T-cell (primary cell): Measurements from ENCODE around the gene KRT33A. TPM values are rescaled to one million over a fixed set of nuclear protein-coding genes. Genes with fewer than 3 reads are reported as not detected.

Experiments
- ATAC-seq, 4 experiments: fragments of 200-7000 bp in 3 of 4; fragments of 150-1000 bp in 1 of 4; cut with Tn5 transposase; replicated peaks in 1 of 4; 1 replicate in 3 of 4; 2 replicates in 1 of 4; pipeline ENCODE4 v1.10.0; 2021; ENCODE audit warnings: moderate library complexity in 3 of 4, mild to moderate bottlenecking in 2 of 4, moderate number of reproducible peaks in 1 of 4
- CTCF ChIA-PET, 2 donors: fragments of 300-600 bp; sonication (Branson Sonifier 250); formaldehyde crosslinking; loops; one replicate each; lab custom pipeline; 2022; ENCODE audit warnings: antibody characterized with exemption in 2 of 2; lab: Charles Lee
- POLR2A ChIA-PET, 2 donors: fragments of 300-600 bp; sonication (Branson Sonifier 250); formaldehyde crosslinking; loops; one replicate each; lab custom pipeline; 2022; ENCODE audit warnings: antibody characterized with exemption in 2 of 2; lab: Charles Lee
- DNase-seq, 35 experiments: peaks; one replicate each; pipeline versions ENCODE4 v3.0.0 to v3.0.0-alpha.2; 2013 to 2023
- H3K27ac ChIP-seq: one replicate; pipeline ENCODE4 v1.5.1; 2013; ENCODE audit warnings: low read length
- H3K27me3 ChIP-seq, 2 experiments: replicated peaks in 1 of 2; 1 replicate in 1 of 2; 2 replicates in 1 of 2; pipeline versions ENCODE4 v1.6.1 to v1.7.0; 2013; ENCODE audit warnings: low read length in 1 of 2, mixed read lengths in 1 of 2; ENCODE audit not compliant: control insufficient read depth in 2 of 2, insufficient read depth in 2 of 2; ENCODE audit errors: extremely low read depth in 1 of 2
- H3K36me3 ChIP-seq, 2 donors: 1 replicate in 1 of 2; 2 replicates in 1 of 2; pipeline versions ENCODE4 v1.6.1 to v1.7.0; 2013; ENCODE audit warnings: low read length in 1 of 2; ENCODE audit not compliant: control insufficient read depth in 2 of 2, insufficient read depth in 1 of 2; ENCODE audit errors: extremely low read depth in 1 of 2
- H3K4me1 ChIP-seq, 2 experiments: 1 replicate in 1 of 2; 2 replicates in 1 of 2; pipeline versions ENCODE4 v1.6.1 to v1.7.0; 2013; ENCODE audit warnings: low read length in 2 of 2, mixed read lengths in 1 of 2; ENCODE audit not compliant: insufficient read depth in 2 of 2, control insufficient read depth in 1 of 2; ENCODE audit errors: extremely low read depth in 1 of 2
- H3K4me3 ChIP-seq, 2 donors: 1 replicate in 1 of 2; 2 replicates in 1 of 2; pipeline versions ENCODE4 v1.5.1 to v1.7.0; 2013; ENCODE audit warnings: mild to moderate bottlenecking in 2 of 2, low read length in 1 of 2, moderate library complexity in 1 of 2; ENCODE audit not compliant: control insufficient read depth in 1 of 2; ENCODE audit errors: extremely low read depth in 1 of 2
- H3K9me3 ChIP-seq: 2 replicates; pipeline ENCODE4 v1.7.0; 2013
- H3K27ac Mint-ChIP-seq, 2 donors: one replicate each; pipeline ENCODE4 v1.8.0; 2020 to 2021; ENCODE audit warnings: mild to moderate bottlenecking in 2 of 2, mixed read lengths in 2 of 2
- H3K27me3 Mint-ChIP-seq, 2 donors: one replicate each; pipeline ENCODE4 v1.8.0; 2021 to 2022; ENCODE audit warnings: mixed read lengths in 2 of 2
- H3K36me3 Mint-ChIP-seq: one replicate; pipeline ENCODE4 v1.8.0; 2021; ENCODE audit warnings: mixed read lengths
- H3K4me1 Mint-ChIP-seq, 3 donors: one replicate each; pipeline ENCODE4 v1.8.0; 2020 to 2022; ENCODE audit warnings: mixed read lengths in 3 of 3, mild to moderate bottlenecking in 1 of 3
- H3K4me3 Mint-ChIP-seq, 3 donors: one replicate each; pipeline ENCODE4 v1.8.0; 2020 to 2022; ENCODE audit warnings: mild to moderate bottlenecking in 3 of 3, mixed read lengths in 3 of 3, moderate library complexity in 3 of 3
- H3K9me3 Mint-ChIP-seq, 3 donors: one replicate each; pipeline ENCODE4 v1.8.0; 2020 to 2022; ENCODE audit warnings: mixed read lengths in 3 of 3
- WGBS: methylation state at CpG from one replicate; pipeline ENCODE4 v1.1.5; 2013; ENCODE audit warnings: missing lambda C conversion rate; ENCODE audit not compliant: insufficient coverage; 5-methylcytosine and 5-hydroxymethylcytosine counted together
- total RNA-seq, 35 experiments: library from RNA in 6 of 35; stranded (reverse) in 6 of 35; fragments of 120-200 nt in 1 of 35; gene quantifications; one replicate each; pipeline versions ENCODE4 v1.2.1 to v1.2.4 and lab custom pipeline; 2013 to 2026

The KRT33A gene
- total RNA-seq, 5 donors from 2014 or later (not counting 1 experiment from before 2014, with no cell fraction given), result not detected

GRCh38 chr17:41329279-41329948 is 21.2 kb downstream of the KRT33A start:
- H3K27me3 Mint-ChIP-seq, result no peaks in the 10 kb centered on the region
- Histone ChIP-seq H3K27me3 (peaks cover 0 to 2% of the 10 kb centered on the region in 2 experiments), H3K4me1 (peaks cover 0 to 65% of the 10 kb centered on the region in 2 experiments), H3K9me3 (no peaks in the 10 kb centered on the region), H3K36me3 (no peaks in the 10 kb centered on the region), H3K4me3 (no peak overlapping the region), H3K27ac (no peak overlapping the region)
- DNase-seq, result peak in 2 of 35 experiments; percentile 28 to 37
- H3K36me3 Mint-ChIP-seq, result no peaks in the 10 kb centered on the region
- WGBS, result 74% methylated on average over 10 of the region's 13 CpGs
- CTCF ChIA-PET, result interaction anchor here in 1 of 2 donors (1.1 kb wide), 1 partner anchor 10 kb away, joined by 4 read pairs; no protein-coding TSS in a partner anchor
- H3K27ac Mint-ChIP-seq, result no peak overlapping the region
- no peak overlapping the region for H3K4me3 Mint-ChIP-seq
- no peak for ATAC-seq
- H3K9me3 Mint-ChIP-seq, result no peaks in the 10 kb centered on the region
- peaks cover 34 to 56% (median 54%) of the 10 kb centered on the region in 3 donors for H3K4me1 Mint-ChIP-seq
- POLR2A ChIA-PET, result no interaction called here

- ChIA-PET POLR2A (interaction anchor here in 1 of 2 donors (0.6 kb wide), 1 partner anchor 11 kb away, joined by 3 read pairs; no protein-coding TSS in a partner anchor), CTCF (no interaction called here)
- H3K27me3 Mint-ChIP-seq, result no peaks in the 10 kb centered on the region
- 74% methylated on average over 7 of the region's 7 CpGs for whole genome bisulfite sequencing
- Histone ChIP-seq H3K4me1 (peaks cover 0 to 65% of the 10 kb centered on the region in 2 experiments), H3K27ac (no peak overlapping the region), H3K36me3 (no peaks in the 10 kb centered on the region), H3K4me3 (no peak overlapping the region), H3K27me3 (peaks cover 0 to 2% of the 10 kb centered on the region in 2 experiments), H3K9me3 (no peaks in the 10 kb centered on the region)
- H3K36me3 Mint-ChIP-seq, result no peaks in the 10 kb centered on the region
- ATAC-seq (no peak), DNase-seq (no peak)
- H3K9me3 Mint-ChIP-seq, result no peaks in the 10 kb centered on the region
- H3K27ac Mint-ChIP-seq, result peak overlapping the region in 1 of 2 donors; percentile 19
- peaks cover 29 to 56% (median 54%) of the 10 kb centered on the region in 3 donors for H3K4me1 Mint-ChIP-seq
- no peak overlapping the region for H3K4me3 Mint-ChIP-seq
These were observed 22.4 kb downstream of the KRT33A start for GRCh38 chr17:41328207-41328606.

- Histone ChIP-seq H3K27ac (no peak overlapping the region), H3K4me1 (peaks cover 0 to 70% of the 10 kb centered on the region in 2 experiments), H3K4me3 (no peak overlapping the region), H3K9me3 (no peaks in the 10 kb centered on the region), H3K36me3 (no peaks in the 10 kb centered on the region), H3K27me3 (peaks cover 0 to 2% of the 10 kb centered on the region in 2 experiments)
- no peaks in the 10 kb centered on the region for H3K9me3 Mint-ChIP-seq
- ATAC-seq, result no peak
- peak overlapping the region in 1 of 3 donors; percentile 60 for H3K4me3 Mint-ChIP-seq
- ChIA-PET CTCF (no interaction called here), POLR2A (no interaction called here)
- peak overlapping the region in 1 of 2 donors; percentile 81 for H3K27ac Mint-ChIP-seq
- no peaks in the 10 kb centered on the region for H3K36me3 Mint-ChIP-seq
- H3K27me3 Mint-ChIP-seq, result no peaks in the 10 kb centered on the region
- DNase-seq, result no peak
- peaks cover 30 to 60% (median 57%) of the 10 kb centered on the region in 3 donors for H3K4me1 Mint-ChIP-seq
- WGBS, result 83% methylated on average over 5 of the region's 8 CpGs
These were observed 23.1 kb downstream of the KRT33A start for GRCh38 chr17:41327411-41328120.

- DNase-seq (peak in 20 of 35 experiments; percentile 12 to 62 (median 36)), ATAC-seq (peak in 3 of 4 experiments; percentile 47 to 72 (median 55))
- CTCF ChIA-PET, result no interaction called here
- 63% methylated on average over 15 of the region's 18 CpGs for WGBS
- Histone ChIP-seq H3K4me3 (no peak overlapping the region), H3K27me3 (peaks cover 0 to 2% of the 10 kb centered on the region in 2 experiments), H3K9me3 (no peaks in the 10 kb centered on the region), H3K4me1 (peaks cover 2 to 73% of the 10 kb centered on the region in 2 experiments), H3K27ac (no peak overlapping the region), H3K36me3 (no peaks in the 10 kb centered on the region)
- POLR2A ChIA-PET, result no interaction called here
- no peaks in the 10 kb centered on the region for H3K36me3 Mint-ChIP-seq
- H3K4me1 Mint-ChIP-seq, result peaks cover 37 to 69% (median 63%) of the 10 kb centered on the region in 3 donors
- H3K9me3 Mint-ChIP-seq, result no peaks in the 10 kb centered on the region
- H3K4me3 Mint-ChIP-seq, result peak overlapping the region in 1 of 3 donors; percentile 60
- H3K27ac Mint-ChIP-seq, result peak overlapping the region in 1 of 2 donors; percentile 60
- H3K27me3 Mint-ChIP-seq, result no peaks in the 10 kb centered on the region
These were observed 24.2 kb downstream of the KRT33A start for GRCh38 chr17:41326173-41327145.

GRCh38 chr17:41325611-41326010 is 25.0 kb downstream of the KRT33A start:
- H3K9me3 ChIP-seq, result no peaks in the 10 kb centered on the region
- H3K4me1 ChIP-seq, result peaks cover 2 to 73% of the 10 kb centered on the region in 2 experiments
- H3K9me3 Mint-ChIP-seq, result peaks cover 0 to 2% (median 1%) of the 10 kb centered on the region in 3 donors
- H3K36me3 Mint-ChIP-seq, result no peaks in the 10 kb centered on the region
- peaks cover 37 to 72% (median 63%) of the 10 kb centered on the region in 3 donors for H3K4me1 Mint-ChIP-seq
- no peaks in the 10 kb centered on the region for H3K27me3 Mint-ChIP-seq
- no peak overlapping the region for H3K27ac Mint-ChIP-seq
- ChIA-PET CTCF (no interaction called here), POLR2A (no interaction called here)
- DNase-seq (no peak), ATAC-seq (no peak)
- no peak overlapping the region for H3K4me3 ChIP-seq
- peaks cover 0 to 2% of the 10 kb centered on the region in 2 experiments for H3K27me3 ChIP-seq
- 90% methylated on average over 3 of the region's 6 CpGs for WGBS
- no peak overlapping the region for H3K27ac ChIP-seq
- H3K4me3 Mint-ChIP-seq, result no peak overlapping the region
- H3K36me3 ChIP-seq, result no peaks in the 10 kb centered on the region
